ENCODE results near the gene KAZN. TPM values are rescaled to one million over a fixed set of nuclear protein-coding genes. Genes with fewer than 3 reads are reported as not detected.

The KAZN gene
- total and polyA plus RNA-seq, 12 donors, result 1.1 to 6.5 (median 1.9) TPM

GRCh38 chr1:15123925-15124324 lies 525.4 kb downstream of the KAZN start:
- peak in 1 of 2 donors; percentile 38 for DNase-seq
- Histone ChIP-seq H3K4me3 (no peak overlapping the region), H3K27ac (no peak overlapping the region), H3K36me3 (no peaks in the 10 kb centered on the region), H3K9me3 (no peaks in the 10 kb centered on the region), H3K27me3 (peaks cover 0 to 8% (median 0%) of the 10 kb centered on the region in 7 donors), H3K4me1 (no peaks in the 10 kb centered on the region)
- no peak for TF ChIP-seq CTCF (IDR thresholded peaks at IDR 0.05)
- 76 to 85% methylated on average over 9 of the region's 9 CpGs for WGBS, 2 donors
- intact Hi-C loops (cut with DNase I), result loop anchor here in 4 of 10 donors (10.0 kb wide), 1 partner anchor 311 kb away; the partner anchor contains the start of gene CTRC (in 4 of the 4)
- ATAC-seq, result peak in 4 of 8 donors; percentile 46 to 77 (median 68)

- intact Hi-C loops (cut with DNase I), result loop anchor here in 6 of 10 donors (5.0 to 10.0 kb wide), 4 partner anchors 148 to 310 kb away; partner anchors contain the start of gene CTRC (in 4 of the 6)
- Histone ChIP-seq H3K4me1 (no peaks in the 10 kb centered on the region), H3K4me3 (no peak overlapping the region), H3K27ac (no peak overlapping the region), H3K36me3 (no peaks in the 10 kb centered on the region), H3K27me3 (peaks cover 0 to 7% (median 0%) of the 10 kb centered on the region in 7 donors), H3K9me3 (peaks cover 0 to 3% (median 0%) of the 10 kb centered on the region in 11 donors)
- ATAC-seq (peak in 1 of 8 donors; percentile 31), DNase-seq (no peak)
- no peak for TF ChIP-seq CTCF (IDR thresholded peaks at IDR 0.05)
- 85 to 89% methylated on average over 25 of the region's 25 CpGs for WGBS, 2 donors
These were observed 526.0 kb downstream of the KAZN start for GRCh38 chr1:15124362-15125100.

GRCh38 chr1:15125101-15125745 lies 526.7 kb downstream of the KAZN start:
- Histone ChIP-seq H3K36me3 (no peaks in the 10 kb centered on the region), H3K27ac (no peak overlapping the region), H3K4me1 (no peaks in the 10 kb centered on the region), H3K4me3 (no peak overlapping the region), H3K9me3 (peaks cover 0 to 10% (median 0%) of the 10 kb centered on the region in 11 donors), H3K27me3 (no peaks in the 10 kb centered on the region)
- intact Hi-C loops (cut with DNase I), result loop anchor here in 6 of 10 donors (5.0 to 10.0 kb wide), 4 partner anchors 147 to 310 kb away; partner anchors contain the start of gene CTRC (in 4 of the 6)
- DNase-seq (no peak), ATAC-seq (no peak)
- 91 to 97% methylated on average over 7 of the region's 7 CpGs for WGBS, 2 donors
- no peak for TF ChIP-seq CTCF (IDR thresholded peaks at IDR 0.05)

GRCh38 chr1:15128077-15128476 lies 529.6 kb downstream of the KAZN start:
- Histone ChIP-seq H3K4me3 (no peak overlapping the region), H3K9me3 (peaks cover 0 to 13% (median 0%) of the 10 kb centered on the region in 11 donors), H3K36me3 (no peaks in the 10 kb centered on the region), H3K27me3 (peaks cover 0 to 4% (median 0%) of the 10 kb centered on the region in 7 donors), H3K4me1 (no peaks in the 10 kb centered on the region), H3K27ac (no peak overlapping the region)
- ATAC-seq (no peak), DNase-seq (no peak)
- no peak for TF ChIP-seq CTCF (IDR thresholded peaks at IDR 0.05)
- WGBS, 2 donors, result 73 to 81% methylated on average over 6 of the region's 6 CpGs
- intact Hi-C loops (cut with DNase I), result loop anchor here (1.0 to 10.0 kb wide), 11 partner anchors 144 to 307 kb away; partner anchors contain the start of gene CTRC (in 4 of the 10)
